Cardiac fibroblast (primary cell): ENCODE data around the gene SCLT1.

Experiments used
- DNase-seq, 2 donors: peaks; one replicate each; pipeline versions ENCODE4 v3.0.0 to v3.0.0-alpha.2; 2010; ENCODE audit warnings: low read depth in 2 of 2
- H3K4me3 ChIP-seq, 2 donors: replicated peaks in 1 of 2; 1 replicate in 1 of 2; 2 replicates in 1 of 2; pipeline ENCODE4 v1.5.1; 2011; ENCODE audit warnings: low read depth in 2 of 2, low read length in 2 of 2, mild to moderate bottlenecking in 2 of 2, moderate library complexity in 1 of 2
- TF ChIP-seq, protein P1 (sequence below): IDR thresholded peaks from one replicate; pipeline ENCODE4 v1.5.1; 2011; ENCODE audit warnings: low read depth, mild to moderate bottlenecking, low read length, inconsistent platforms

Gene SCLT1

GRCh38 chr4:128863312-128864075 lies 229.8 kb downstream of the SCLT1 start:
- TF ChIP-seq, protein P1, sequence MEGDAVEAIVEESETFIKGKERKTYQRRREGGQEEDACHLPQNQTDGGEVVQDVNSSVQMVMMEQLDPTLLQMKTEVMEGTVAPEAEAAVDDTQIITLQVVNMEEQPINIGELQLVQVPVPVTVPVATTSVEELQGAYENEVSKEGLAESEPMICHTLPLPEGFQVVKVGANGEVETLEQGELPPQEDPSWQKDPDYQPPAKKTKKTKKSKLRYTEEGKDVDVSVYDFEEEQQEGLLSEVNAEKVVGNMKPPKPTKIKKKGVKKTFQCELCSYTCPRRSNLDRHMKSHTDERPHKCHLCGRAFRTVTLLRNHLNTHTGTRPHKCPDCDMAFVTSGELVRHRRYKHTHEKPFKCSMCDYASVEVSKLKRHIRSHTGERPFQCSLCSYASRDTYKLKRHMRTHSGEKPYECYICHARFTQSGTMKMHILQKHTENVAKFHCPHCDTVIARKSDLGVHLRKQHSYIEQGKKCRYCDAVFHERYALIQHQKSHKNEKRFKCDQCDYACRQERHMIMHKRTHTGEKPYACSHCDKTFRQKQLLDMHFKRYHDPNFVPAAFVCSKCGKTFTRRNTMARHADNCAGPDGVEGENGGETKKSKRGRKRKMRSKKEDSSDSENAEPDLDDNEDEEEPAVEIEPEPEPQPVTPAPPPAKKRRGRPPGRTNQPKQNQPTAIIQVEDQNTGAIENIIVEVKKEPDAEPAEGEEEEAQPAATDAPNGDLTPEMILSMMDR, result peak; percentile 80
- no peak overlapping the region for H3K4me3 ChIP-seq
- peak; percentile 85 to 87 for DNase-seq

- peak in 1 of 2 donors; percentile 33 for DNase-seq
- H3K4me3 ChIP-seq, result no peak overlapping the region
- TF ChIP-seq, protein P1, result no peak
Observed at GRCh38 chr4:128862608-128863311, 230.6 kb downstream of the SCLT1 start.

DNA sequence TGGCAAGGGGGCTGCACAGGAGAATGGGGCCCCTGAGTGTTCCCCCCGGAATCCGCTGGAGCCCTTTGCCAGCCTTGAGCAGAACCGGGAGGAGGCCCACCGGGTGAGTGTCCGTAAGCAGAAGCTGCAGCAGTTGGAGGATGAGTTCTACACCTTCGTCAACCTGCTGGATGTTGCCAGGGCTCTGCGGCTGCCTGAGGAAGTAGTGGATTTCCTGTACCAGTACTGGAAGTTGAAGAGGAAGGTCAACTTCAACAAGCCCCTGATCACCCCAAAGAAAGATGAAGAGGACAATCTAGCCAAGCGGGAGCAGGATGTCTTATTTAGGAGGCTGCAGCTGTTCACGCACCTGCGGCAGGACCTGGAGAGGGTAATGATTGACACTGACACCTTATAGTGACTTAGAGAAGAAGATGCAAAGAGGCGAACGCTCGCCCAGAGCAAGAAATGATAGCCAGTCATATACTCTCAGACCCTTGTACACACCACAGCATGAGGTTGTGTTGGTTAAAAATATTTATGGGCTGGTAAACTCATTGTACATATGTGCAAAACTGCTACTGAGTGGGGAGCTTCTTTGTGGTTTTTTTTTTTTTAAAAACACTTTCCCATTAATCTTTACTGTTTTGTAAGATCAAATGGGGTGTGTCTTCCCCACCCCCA lies 231.4 kb downstream of the SCLT1 start:
- DNase-seq, result no peak
- no peak overlapping the region for H3K4me3 ChIP-seq
- TF ChIP-seq, protein P1, result no peak

- H3K4me3 ChIP-seq, result no peak overlapping the region
- DNase-seq, result peak; percentile 67 to 80
- TF ChIP-seq, protein P1, result no peak
Observed at GRCh38 chr4:128859887-128860677, 233.3 kb downstream of the SCLT1 start.

GRCh38 chr4:128858879-128859671 lies 234.3 kb downstream of the SCLT1 start:
- TF ChIP-seq, protein P1, result no peak
- peak; percentile 83 to 88 for DNase-seq
- no peak overlapping the region for H3K4me3 ChIP-seq
